HepG2 (cell line): ENCODE data around the gene OAS1. TPM values are rescaled to one million over a fixed set of nuclear protein-coding genes. Genes with fewer than 3 reads are reported as not detected.

ENCODE experiments used
- ATAC-seq: fragments of 200-7000 bp; cut with Tn5 transposase; 3 replicates; pipeline ENCODE4 v1.9.1; 2020; ENCODE audit warnings: mild to moderate bottlenecking, moderate library complexity
- BruUV-seq: library from RNA; stranded (reverse); fragments of 400-500 nt; replicated peaks from 2 replicates; lab custom pipeline; 2021; lab: Mats Ljungman, UMichigan
- CTCF ChIA-PET: fragments of 300-600 bp; formaldehyde crosslinking; extraction: SDS; loops from one replicate; lab custom pipeline; 2021; ENCODE audit warnings: low total read pairs, inconsistent platforms, low intra/inter-chr PET ratio; lab: Yijun Ruan, JAX
- POLR2A ChIA-PET: fragments of 350-600 bp; sonication (Branson Sonifier 250); formaldehyde crosslinking; loops from one replicate; lab custom pipeline; 2020; ENCODE audit warnings: antibody characterized with exemption, inconsistent platforms; lab: Yijun Ruan, JAX
- DNase-seq: peaks from one replicate; pipeline ENCODE4 v3.0.0-alpha.2; 2015; ENCODE audit warnings: low spot score
- FAIRE-seq: peaks from 3 replicates; lab custom pipeline; 2011; peaks lifted over from hg19 to GRCh38; lab: Jason Lieb, UNC
- H2AFZ ChIP-seq: one replicate; pipeline ENCODE4 v1.6.1; 2011; ENCODE audit warnings: low read length, inconsistent platforms
- H3K27ac ChIP-seq: fragments of 300-600 bp; 3 replicates; pipeline ENCODE4 v1.8.0; 2011; ENCODE audit warnings: mixed run types, mild to moderate bottlenecking, mixed read lengths, low read length, inconsistent platforms; ENCODE audit not compliant: insufficient read depth; ENCODE audit errors: extremely low read length
- H3K27me3 ChIP-seq, 2 experiments: fragments of 200-600 bp in 1 of 2; 2 replicates in 1 of 2; 3 replicates in 1 of 2; pipeline versions ENCODE4 v1.6.0 to v1.8.0; 2011; ENCODE audit warnings: low read length in 2 of 2, mild to moderate bottlenecking in 2 of 2, moderate library complexity in 2 of 2, inconsistent platforms in 1 of 2; ENCODE audit not compliant: insufficient read depth in 2 of 2, control insufficient read depth in 1 of 2
- H3K36me3 ChIP-seq, 2 experiments: fragments of 200-600 bp in 1 of 2; replicated peaks in 1 of 2; 2 replicates in 1 of 2; 3 replicates in 1 of 2; pipeline versions ENCODE4 v1.5.1 to v1.8.0; 2011; ENCODE audit warnings: low read length in 2 of 2, inconsistent platforms in 1 of 2; ENCODE audit not compliant: insufficient read depth in 2 of 2, control insufficient read depth in 1 of 2
- H3K4me1 ChIP-seq: 2 replicates; pipeline ENCODE4 v1.5.1; 2012; ENCODE audit warnings: low read length, inconsistent platforms; ENCODE audit not compliant: insufficient read depth
- H3K4me2 ChIP-seq: 2 replicates; pipeline ENCODE4 v1.6.0; 2011; ENCODE audit warnings: low read depth, low read length, inconsistent platforms
- H3K4me3 ChIP-seq, 3 experiments: fragments of 200-600 bp in 1 of 3; sonication (generic), shearing (Covaris generic) in 1 of 3; replicated peaks in 1 of 3; 2 replicates each; pipeline ENCODE4 v1.5.1; 2011 to 2016; ENCODE audit warnings: low read length in 3 of 3, inconsistent platforms in 2 of 3, low read depth in 2 of 3, mild to moderate bottlenecking in 2 of 3, control low read depth in 1 of 3, mixed read lengths in 1 of 3; ENCODE audit not compliant: insufficient read depth in 1 of 3
- H3K79me2 ChIP-seq: one replicate; pipeline ENCODE4 v1.6.1; 2011; ENCODE audit warnings: low read length, inconsistent platforms; ENCODE audit not compliant: insufficient read depth
- H3K9ac ChIP-seq: 2 replicates; pipeline ENCODE4 v1.6.0; 2011; ENCODE audit warnings: mild to moderate bottlenecking, low read depth, low read length, inconsistent platforms; ENCODE audit not compliant: insufficient read depth
- H3K9me3 ChIP-seq: 2 replicates; pipeline ENCODE4 v1.5.1; 2012; ENCODE audit warnings: mild to moderate bottlenecking, low read length
- H4K20me1 ChIP-seq: 2 replicates; pipeline ENCODE4 v1.6.0; 2011; ENCODE audit warnings: inconsistent platforms, mild to moderate bottlenecking, low read length, moderate library complexity; ENCODE audit not compliant: insufficient read depth
- ARHGAP35 ChIP-seq: sonication (generic); formaldehyde crosslinking; IDR thresholded peaks from 2 replicates; pipeline ENCODE4 v1.9.0; 2022; ENCODE audit warnings: mild to moderate bottlenecking, inconsistent platforms, moderate library complexity, missing genetic modification reagents, borderline replicate concordance
- EZH2 ChIP-seq: conservative IDR thresholded peaks from 2 replicates; pipeline ENCODE4 v1.6.1; 2012; ENCODE audit warnings: mild to moderate bottlenecking, low read depth, low read length, moderate library complexity
- HMG20B ChIP-seq: conservative IDR thresholded peaks from 2 replicates; pipeline ENCODE4 v1.6.1; 2016; ENCODE audit warnings: missing genetic modification reagents, missing compliant biosample characterization
- MIER2 ChIP-seq: IDR thresholded peaks from 2 replicates; pipeline ENCODE4 v1.6.1; 2016; ENCODE audit warnings: missing biosample characterization, missing genetic modification reagents
- PCBP2 ChIP-seq: fragments of 200-400 bp; formaldehyde crosslinking; optimal IDR thresholded peaks from 2 replicates; pipeline ENCODE3; 2018; ENCODE audit warnings: low read length, low read depth; ENCODE audit not compliant: poor library complexity, severe bottlenecking
- PITX1 ChIP-seq: sonication (generic); formaldehyde crosslinking; IDR thresholded peaks from 2 replicates; pipeline ENCODE4 v1.5.1; 2020; ENCODE audit warnings: mild to moderate bottlenecking, missing genetic modification reagents
- ZHX2 ChIP-seq, 2 experiments: sonication (generic) in 1 of 2; formaldehyde crosslinking in 1 of 2; IDR thresholded peaks; 2 replicates each; pipeline versions ENCODE4 v1.6.1 to v1.9.0; 2014 to 2022; ENCODE audit warnings: antibody characterized with exemption in 1 of 2, borderline replicate concordance in 1 of 2, inconsistent platforms in 1 of 2, low read depth in 1 of 2, missing genetic modification reagents in 1 of 2
- ZNF652 ChIP-seq: IDR thresholded peaks from 2 replicates; pipeline ENCODE4 v1.6.1; 2016; ENCODE audit warnings: low read depth, borderline replicate concordance
- WGBS: methylation state at CpG from one replicate; pipeline ENCODE4 v1.1.6; 2017; ENCODE audit warnings: low lambda C conversion rate; 5-methylcytosine and 5-hydroxymethylcytosine counted together
- in situ Hi-C: cut with HindIII; loops from 2 replicates; pipeline ENCODE4 v1.10.0; 2017; ENCODE audit warnings: low pct_unique_long_range_greater_than_20kb; ENCODE audit not compliant: extremely low pct_ligation_motif_present
- intact Hi-C: fragments of 100-400 bp; cut with micrococcal nuclease; formaldehyde crosslinking; loops from one replicate; pipeline ENCODE4 v1.10.0; 2022; ENCODE audit not compliant: unreplicated experiment
- polyA plus RNA-seq, 8 experiments: library from polyadenylated mRNA; depleted of rRNA in 3 of 8; stranded (reverse) in 7 of 8; unstranded in 1 of 8; fragments of >200 nt; fragmentation: Illumina TruSeq in 4 of 8; extraction: Trizol in 4 of 8; gene quantifications; 2 replicates each; pipeline versions ENCODE4 v1.2.1 to v1.2.3, GENCODE V29; 2011 to 2016; ENCODE audit warnings: low read depth in 4 of 8, missing spikeins in 1 of 8, mixed read lengths in 1 of 8; ENCODE audit not compliant: insufficient read depth in 1 of 8
- total RNA-seq, 5 experiments: library from RNA; depleted of rRNA; stranded (reverse); fragments of >200 nt; fragmentation: Illumina TruSeq; extraction: Trizol; gene quantifications; 2 replicates each; pipeline ENCODE4 v1.2.3, GENCODE V29; 2016; ENCODE audit warnings: low read depth in 1 of 5

The OAS1 gene
- total and polyA plus RNA-seq, 2 of the 13 experiments (the other 11 are each of a cell fraction or from before 2014, with no cell fraction given): 6.5 to 10.6 TPM

GRCh38 chr12:112887550-112887949 is 19.2 kb upstream of the OAS1 start:
- no peaks in the 10 kb centered on the region for H3K9me3 ChIP-seq
- no peaks in the 10 kb centered on the region for H3K4me1 ChIP-seq
- TF ChIP-seq EZH2 (no peak), MIER2 (CRISPR knock-in tag) (no peak), ZNF652 (CRISPR knock-in tag) (no peak), HMG20B (no peak), ZHX2 (IDR thresholded peaks at IDR 0.05; ENCODE audit: low read depth) (no peak), ZHX2 (CRISPR knock-in tag; IDR thresholded peaks at IDR 0.05; ENCODE audit: borderline replicate concordance) (no peak), PCBP2 (no peak), ARHGAP35 (CRISPR knock-in tag) (no peak), PITX1 (CRISPR knock-in tag) (no peak)
- no peaks in the 10 kb centered on the region for H4K20me1 ChIP-seq
- no TSS peak for BruUV-seq
- peaks cover 0 to 2% of the 10 kb centered on the region in 2 experiments; a peak in 1 of 5 replicates for H3K27me3 ChIP-seq
- H3K27ac ChIP-seq: no peak overlapping the region
- DNase-seq (no peak), FAIRE-seq (no peak), ATAC-seq (no peak)
- POLR2A ChIA-PET: no interaction called here
- in situ Hi-C loops (no loop called here), intact Hi-C loops (no loop called here)
- no peak overlapping the region for H3K4me3 ChIP-seq
- H3K36me3 ChIP-seq: no peaks in the 10 kb centered on the region
- H3K79me2 ChIP-seq: no peaks in the 10 kb centered on the region
- H3K9ac ChIP-seq: no peak overlapping the region
- no peak overlapping the region for H2AFZ ChIP-seq
- no peak overlapping the region for H3K4me2 ChIP-seq
- CTCF ChIA-PET: no interaction called here
- WGBS: 4% methylated on average over 2 of the region's 2 CpGs
